ENCODE measurements around the gene CHRND.

CHRND gene

GRCh38 chr2:232485757-232486557 lies 40.0 kb upstream of the CHRND start:
- no peak overlapping the region for H3K4me2 ChIP-seq (ENCODE audit: insufficient read depth, low read length)
- no peak overlapping the region for H2AFZ ChIP-seq (ENCODE audit: low read depth, low read length)

GRCh38 chr2:232486558-232487384 lies 39.2 kb upstream of the CHRND start:
- no peaks in the 10 kb centered on the region; the same call in 1 of the 2 replicates for H4K20me1 ChIP-seq (ENCODE audit: insufficient read depth, low read length)
- H3K4me3 ChIP-seq (ENCODE audit: low read depth in 1 of 2, low read length in 2 of 2): no peak overlapping the region
- H3K4me1 ChIP-seq (ENCODE audit: insufficient read depth, low read length): no peaks in the 10 kb centered on the region
- H3K36me3 ChIP-seq (ENCODE audit: insufficient read depth, low read length): no peaks in the 10 kb centered on the region
- no peak overlapping the region for H3K9ac ChIP-seq (ENCODE audit: low read depth, low read length)
- DNase-seq (no peak), ATAC-seq (ENCODE audit: insufficient read depth, low read depth) (no peak)
- TF ChIP-seq EZH2 (IDR thresholded peaks at IDR 0.05; ENCODE audit: borderline replicate concordance, low read depth, low read length, severe bottlenecking) (no peak), CTCF (IDR thresholded peaks at IDR 0.05; ENCODE audit: borderline replicate concordance, extremely low read depth, low read length, poor library complexity, severe bottlenecking) (no peak)
- no peaks in the 10 kb centered on the region for H3K79me2 ChIP-seq (ENCODE audit: insufficient read depth, low read length)
- no peaks in the 10 kb centered on the region for H3K27me3 ChIP-seq (ENCODE audit: insufficient read depth, low read length, poor library complexity)
- no peak overlapping the region for H3K4me2 ChIP-seq (ENCODE audit: insufficient read depth, low read length)
- H2AFZ ChIP-seq (ENCODE audit: low read depth, low read length): no peak overlapping the region
- no peaks in the 10 kb centered on the region for H3K9me3 ChIP-seq (ENCODE audit: insufficient read depth, low read length, severe bottlenecking)
- H3K27ac ChIP-seq (ENCODE audit: low read length): no peak overlapping the region

More at GRCh38 chr2:232485757-232486557, 40.0 kb upstream of the CHRND start:
- H3K4me3 ChIP-seq (ENCODE audit: low read depth in 1 of 2, low read length in 2 of 2): no peak overlapping the region
- no peak for TF ChIP-seq CTCF (IDR thresholded peaks at IDR 0.05; ENCODE audit: borderline replicate concordance, extremely low read depth, low read length, poor library complexity, severe bottlenecking)
- TF ChIP-seq EZH2 (IDR thresholded peaks at IDR 0.05; ENCODE audit: borderline replicate concordance, low read depth, low read length, severe bottlenecking): no peak
- no peaks in the 10 kb centered on the region for H3K36me3 ChIP-seq (ENCODE audit: insufficient read depth, low read length)
- H4K20me1 ChIP-seq (ENCODE audit: insufficient read depth, low read length): no peaks in the 10 kb centered on the region; the same call in 1 of the 2 replicates
- H3K4me1 ChIP-seq (ENCODE audit: insufficient read depth, low read length): no peaks in the 10 kb centered on the region
- no peaks in the 10 kb centered on the region for H3K79me2 ChIP-seq (ENCODE audit: insufficient read depth, low read length)
- H3K9me3 ChIP-seq (ENCODE audit: insufficient read depth, low read length, severe bottlenecking): no peaks in the 10 kb centered on the region
- no peak overlapping the region for H3K27ac ChIP-seq (ENCODE audit: low read length)
- no peak for ATAC-seq (ENCODE audit: insufficient read depth, low read depth)
- no peak for DNase-seq
- no peaks in the 10 kb centered on the region for H3K27me3 ChIP-seq (ENCODE audit: insufficient read depth, low read length, poor library complexity)
- no peak overlapping the region for H3K9ac ChIP-seq (ENCODE audit: low read depth, low read length)

- Histone ChIP-seq H3K4me3 (ENCODE audit: low read depth in 1 of 2, low read length in 2 of 2) (no peak within 1 kb of the TSS), H3K79me2 (ENCODE audit: insufficient read depth, low read length) (no peaks in the 10 kb centered on the region), H3K9me3 (ENCODE audit: insufficient read depth, low read length, severe bottlenecking) (no peaks in the 10 kb centered on the region), H3K27ac (ENCODE audit: low read length) (no peak within 1 kb of the TSS), H4K20me1 (ENCODE audit: insufficient read depth, low read length) (no peaks in the 10 kb centered on the region; the same call in 1 of the 2 replicates), H3K4me2 (ENCODE audit: insufficient read depth, low read length) (no peak within 1 kb of the TSS), H3K27me3 (ENCODE audit: insufficient read depth, low read length, poor library complexity) (no peaks in the 10 kb centered on the region), H3K36me3 (ENCODE audit: insufficient read depth, low read length) (no peaks in the 10 kb centered on the region), H3K9ac (ENCODE audit: low read depth, low read length) (no peak within 1 kb of the TSS), H2AFZ (ENCODE audit: low read depth, low read length) (no peak within 1 kb of the TSS), H3K4me1 (ENCODE audit: insufficient read depth, low read length) (no peaks in the 10 kb centered on the region)
- DNase-seq (no peak), ATAC-seq (ENCODE audit: insufficient read depth, low read depth) (no peak)
- no peak for TF ChIP-seq CTCF (IDR thresholded peaks at IDR 0.05; ENCODE audit: borderline replicate concordance, extremely low read depth, low read length, poor library complexity, severe bottlenecking)
Measured at GRCh38 chr2:232487385-232488096, 38.4 kb upstream of the CHRND start, which contains the start of gene ECEL1. TSS of gene ECEL1 (minus strand) at chr2:232487834. CDS start at chr2:232486653, 1,181 bp downstream.
